Measurements from ENCODE around the gene DIP2A.

GRCh38 chr21:46429754-46430681 is 28.7 kb upstream of the DIP2A start:
- TF ChIP-seq PCBP2 (optimal IDR thresholded peaks at IDR 0.05; ENCODE audit: low read depth, low read length, poor library complexity, severe bottlenecking) (no peak), FIP1L1 (IDR thresholded peaks at IDR 0.05; ENCODE audit: borderline replicate concordance, insufficient read depth, low read depth, low read length) (no peak), ZNF20 (CRISPR knock-in tag; IDR thresholded peaks at IDR 0.05) (no peak), HCFC1 (IDR thresholded peaks at IDR 0.05; ENCODE audit: low read depth, low read length) (no peak), CHD2 (IDR thresholded peaks at IDR 0.05; ENCODE audit: low read depth, low read length) (no peak), ELF1 (CRISPR knock-in tag; IDR thresholded peaks at IDR 0.05) (no peak), CTCF (CRISPR knock-in tag; IDR thresholded peaks at IDR 0.05) (no peak), KLF9 (CRISPR knock-in tag; IDR thresholded peaks at IDR 0.05; ENCODE audit: low read depth) (no peak), POLR2AphosphoS5 (IDR thresholded peaks at IDR 0.05; ENCODE audit: low read depth, low read length) (no peak), DPF2 (CRISPR knock-in tag; IDR thresholded peaks at IDR 0.05; ENCODE audit: borderline replicate concordance, low read depth) (no peak)
- TF ChIP-seq, protein P1, sequence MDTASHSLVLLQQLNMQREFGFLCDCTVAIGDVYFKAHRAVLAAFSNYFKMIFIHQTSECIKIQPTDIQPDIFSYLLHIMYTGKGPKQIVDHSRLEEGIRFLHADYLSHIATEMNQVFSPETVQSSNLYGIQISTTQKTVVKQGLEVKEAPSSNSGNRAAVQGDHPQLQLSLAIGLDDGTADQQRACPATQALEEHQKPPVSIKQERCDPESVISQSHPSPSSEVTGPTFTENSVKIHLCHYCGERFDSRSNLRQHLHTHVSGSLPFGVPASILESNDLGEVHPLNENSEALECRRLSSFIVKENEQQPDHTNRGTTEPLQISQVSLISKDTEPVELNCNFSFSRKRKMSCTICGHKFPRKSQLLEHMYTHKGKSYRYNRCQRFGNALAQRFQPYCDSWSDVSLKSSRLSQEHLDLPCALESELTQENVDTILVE (CRISPR knock-in tag; IDR thresholded peaks at IDR 0.05): no peak
- TF ChIP-seq, protein P2, sequence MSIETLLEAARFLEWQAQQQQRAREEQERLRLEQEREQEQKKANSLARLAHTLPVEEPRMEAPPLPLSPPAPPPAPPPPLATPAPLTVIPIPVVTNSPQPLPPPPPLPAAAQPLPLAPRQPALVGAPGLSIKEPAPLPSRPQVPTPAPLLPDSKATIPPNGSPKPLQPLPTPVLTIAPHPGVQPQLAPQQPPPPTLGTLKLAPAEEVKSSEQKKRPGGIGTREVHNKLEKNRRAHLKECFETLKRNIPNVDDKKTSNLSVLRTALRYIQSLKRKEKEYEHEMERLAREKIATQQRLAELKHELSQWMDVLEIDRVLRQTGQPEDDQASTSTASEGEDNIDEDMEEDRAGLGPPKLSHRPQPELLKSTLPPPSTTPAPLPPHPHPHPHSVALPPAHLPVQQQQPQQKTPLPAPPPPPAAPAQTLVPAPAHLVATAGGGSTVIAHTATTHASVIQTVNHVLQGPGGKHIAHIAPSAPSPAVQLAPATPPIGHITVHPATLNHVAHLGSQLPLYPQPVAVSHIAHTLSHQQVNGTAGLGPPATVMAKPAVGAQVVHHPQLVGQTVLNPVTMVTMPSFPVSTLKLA (IDR thresholded peaks at IDR 0.05): no peak
- TF ChIP-seq, protein P3, sequence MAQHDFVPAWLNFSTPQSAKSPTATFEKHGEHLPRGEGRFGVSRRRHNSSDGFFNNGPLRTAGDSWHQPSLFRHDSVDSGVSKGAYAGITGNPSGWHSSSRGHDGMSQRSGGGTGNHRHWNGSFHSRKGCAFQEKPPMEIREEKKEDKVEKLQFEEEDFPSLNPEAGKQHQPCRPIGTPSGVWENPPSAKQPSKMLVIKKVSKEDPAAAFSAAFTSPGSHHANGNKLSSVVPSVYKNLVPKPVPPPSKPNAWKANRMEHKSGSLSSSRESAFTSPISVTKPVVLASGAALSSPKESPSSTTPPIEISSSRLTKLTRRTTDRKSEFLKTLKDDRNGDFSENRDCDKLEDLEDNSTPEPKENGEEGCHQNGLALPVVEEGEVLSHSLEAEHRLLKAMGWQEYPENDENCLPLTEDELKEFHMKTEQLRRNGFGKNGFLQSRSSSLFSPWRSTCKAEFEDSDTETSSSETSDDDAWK (CRISPR knock-in tag; IDR thresholded peaks at IDR 0.05): no peak

Data from HepG2 (cell line).